Stimulated activated CD8-positive, alpha-beta memory T cell treated with anti-CD3 and anti-CD28 coated beads, Interleukin-15, amount 100 ng/mL, for 1 hour (primary cell): ENCODE data around the gene RAPSN.

Experiments used
- DNase-seq: peaks from one replicate; pipeline ENCODE4 v3.0.0-alpha.2; 2020; ENCODE audit warnings: low read depth

The RAPSN gene

GRCh38 chr11:47390422-47390760, 58.5 kb downstream of the RAPSN start:
- DNase-seq = no peak

- DNase-seq = no peak
These were observed 59.1 kb downstream of the RAPSN start for GRCh38 chr11:47389577-47390421.

DNA sequence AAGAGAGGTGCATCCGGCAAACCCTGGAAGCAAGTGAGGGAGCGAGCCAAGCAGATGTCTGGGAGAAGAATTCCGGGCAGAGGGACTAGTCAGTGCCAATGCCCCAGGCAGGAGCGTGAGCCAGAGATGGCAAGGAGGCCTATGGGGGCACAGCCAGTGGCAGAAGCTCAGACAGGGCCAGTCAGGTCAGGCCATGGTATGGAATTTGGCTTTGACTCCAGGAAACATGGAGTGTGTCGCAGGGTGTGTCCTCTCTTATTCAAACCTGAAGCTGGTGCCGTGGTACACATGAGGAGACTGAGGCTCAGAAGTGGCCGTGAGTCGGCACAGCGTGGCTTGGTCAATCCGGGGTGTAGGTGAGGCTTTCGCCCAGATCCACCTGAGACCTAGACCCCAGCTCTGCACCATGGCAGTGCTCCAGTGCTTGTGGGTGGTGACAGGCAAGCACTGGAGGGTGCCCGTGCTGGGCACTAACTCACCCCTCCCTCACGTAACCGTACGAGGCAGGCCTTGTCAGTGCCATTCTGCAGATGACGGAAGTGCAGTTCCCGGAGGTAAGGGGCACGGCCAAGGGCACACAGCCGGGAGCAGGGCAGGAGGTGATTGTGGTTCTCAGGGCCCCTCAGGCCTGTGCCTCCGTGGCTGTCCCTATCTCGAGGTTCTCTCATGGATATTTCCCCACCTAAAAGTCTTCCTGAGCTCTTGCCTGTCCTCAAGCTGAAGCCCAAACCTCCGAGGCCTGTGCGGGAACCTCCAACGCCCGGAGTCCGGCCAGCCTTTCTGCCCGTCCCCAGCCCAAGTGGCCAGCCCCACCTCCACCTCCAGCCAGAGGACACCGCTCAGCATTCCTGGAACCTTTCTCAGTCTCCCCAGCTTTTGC, 60.0 kb downstream of the RAPSN start:
- no peak for DNase-seq

GRCh38 chr11:47387944-47388696, 60.8 kb downstream of the RAPSN start:
- DNase-seq = no peak
